Measurements from ENCODE around the gene MYOD1.

GRCh38 chr11:17744151-17744940, 25.0 kb downstream of the MYOD1 start:
- TF ChIP-seq, protein P1, sequence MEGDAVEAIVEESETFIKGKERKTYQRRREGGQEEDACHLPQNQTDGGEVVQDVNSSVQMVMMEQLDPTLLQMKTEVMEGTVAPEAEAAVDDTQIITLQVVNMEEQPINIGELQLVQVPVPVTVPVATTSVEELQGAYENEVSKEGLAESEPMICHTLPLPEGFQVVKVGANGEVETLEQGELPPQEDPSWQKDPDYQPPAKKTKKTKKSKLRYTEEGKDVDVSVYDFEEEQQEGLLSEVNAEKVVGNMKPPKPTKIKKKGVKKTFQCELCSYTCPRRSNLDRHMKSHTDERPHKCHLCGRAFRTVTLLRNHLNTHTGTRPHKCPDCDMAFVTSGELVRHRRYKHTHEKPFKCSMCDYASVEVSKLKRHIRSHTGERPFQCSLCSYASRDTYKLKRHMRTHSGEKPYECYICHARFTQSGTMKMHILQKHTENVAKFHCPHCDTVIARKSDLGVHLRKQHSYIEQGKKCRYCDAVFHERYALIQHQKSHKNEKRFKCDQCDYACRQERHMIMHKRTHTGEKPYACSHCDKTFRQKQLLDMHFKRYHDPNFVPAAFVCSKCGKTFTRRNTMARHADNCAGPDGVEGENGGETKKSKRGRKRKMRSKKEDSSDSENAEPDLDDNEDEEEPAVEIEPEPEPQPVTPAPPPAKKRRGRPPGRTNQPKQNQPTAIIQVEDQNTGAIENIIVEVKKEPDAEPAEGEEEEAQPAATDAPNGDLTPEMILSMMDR (IDR thresholded peaks at IDR 0.05), result no peak
- no peak for TF ChIP-seq POLR2A (IDR thresholded peaks at IDR 0.05)

All from ovary (tissue), 3 donors.